Tibial nerve (tissue), 4 donors: ENCODE measurements around the gene GALNTL6.

Source experiments
- EP300 ChIP-seq, 2 donors: sonication (generic); formaldehyde crosslinking; IDR thresholded peaks; one replicate each; pipeline ENCODE4 v1.6.1; 2017; ENCODE audit warnings: antibody characterized with exemption in 2 of 2, mild to moderate bottlenecking in 1 of 2
- POLR2A ChIP-seq, 2 donors: fragments of 450-650 bp; IDR thresholded peaks; one replicate each; pipeline ENCODE4 v1.6.1; 2017; ENCODE audit warnings: antibody characterized with exemption in 2 of 2, mild to moderate bottlenecking in 2 of 2, moderate library complexity in 2 of 2
- TF ChIP-seq, protein P1 (sequence below), 5 experiments: fragments of 200-600 bp in 3 of 5; fragments of 450-650 bp in 2 of 5; sonication (generic) in 3 of 5; IDR thresholded peaks; one replicate each; pipeline ENCODE4 v1.5.1; 2016 to 2019; ENCODE audit warnings: antibody characterized with exemption in 5 of 5, mild to moderate bottlenecking in 3 of 5, moderate library complexity in 2 of 5

- TF ChIP-seq, protein P1, sequence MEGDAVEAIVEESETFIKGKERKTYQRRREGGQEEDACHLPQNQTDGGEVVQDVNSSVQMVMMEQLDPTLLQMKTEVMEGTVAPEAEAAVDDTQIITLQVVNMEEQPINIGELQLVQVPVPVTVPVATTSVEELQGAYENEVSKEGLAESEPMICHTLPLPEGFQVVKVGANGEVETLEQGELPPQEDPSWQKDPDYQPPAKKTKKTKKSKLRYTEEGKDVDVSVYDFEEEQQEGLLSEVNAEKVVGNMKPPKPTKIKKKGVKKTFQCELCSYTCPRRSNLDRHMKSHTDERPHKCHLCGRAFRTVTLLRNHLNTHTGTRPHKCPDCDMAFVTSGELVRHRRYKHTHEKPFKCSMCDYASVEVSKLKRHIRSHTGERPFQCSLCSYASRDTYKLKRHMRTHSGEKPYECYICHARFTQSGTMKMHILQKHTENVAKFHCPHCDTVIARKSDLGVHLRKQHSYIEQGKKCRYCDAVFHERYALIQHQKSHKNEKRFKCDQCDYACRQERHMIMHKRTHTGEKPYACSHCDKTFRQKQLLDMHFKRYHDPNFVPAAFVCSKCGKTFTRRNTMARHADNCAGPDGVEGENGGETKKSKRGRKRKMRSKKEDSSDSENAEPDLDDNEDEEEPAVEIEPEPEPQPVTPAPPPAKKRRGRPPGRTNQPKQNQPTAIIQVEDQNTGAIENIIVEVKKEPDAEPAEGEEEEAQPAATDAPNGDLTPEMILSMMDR (IDR thresholded peaks at IDR 0.05): no peak
- TF ChIP-seq POLR2A (IDR thresholded peaks at IDR 0.05) (no peak), EP300 (IDR thresholded peaks at IDR 0.05) (no peak)
Observed at GRCh38 chr4:172808196-172808595, 995.0 kb downstream of the GALNTL6 start.
